GM18909 (cell line): ENCODE results near the gene FBXO47.
"Not testable (repeated sequence)": the region's sequence is repeated elsewhere in the genome, so short reads cannot be mapped to it uniquely, and the experiment has no call there.

ENCODE experiments used
- ATAC-seq: cut with Tn5 transposase; IDR thresholded peaks from one replicate; pipeline ENCODE4 v1.9.1; 2021; ENCODE audit warnings: mild to moderate bottlenecking; ENCODE audit not compliant: unreplicated experiment, poor library complexity

The FBXO47 gene

GRCh38 chr17:38925263-38925995 is 41.8 kb downstream of the FBXO47 start, which contains the start of gene LASP1NB:
Gene LASP1NB, plus strand, starts transcription at chr17:38925614.
- no peak for ATAC-seq

DNA sequence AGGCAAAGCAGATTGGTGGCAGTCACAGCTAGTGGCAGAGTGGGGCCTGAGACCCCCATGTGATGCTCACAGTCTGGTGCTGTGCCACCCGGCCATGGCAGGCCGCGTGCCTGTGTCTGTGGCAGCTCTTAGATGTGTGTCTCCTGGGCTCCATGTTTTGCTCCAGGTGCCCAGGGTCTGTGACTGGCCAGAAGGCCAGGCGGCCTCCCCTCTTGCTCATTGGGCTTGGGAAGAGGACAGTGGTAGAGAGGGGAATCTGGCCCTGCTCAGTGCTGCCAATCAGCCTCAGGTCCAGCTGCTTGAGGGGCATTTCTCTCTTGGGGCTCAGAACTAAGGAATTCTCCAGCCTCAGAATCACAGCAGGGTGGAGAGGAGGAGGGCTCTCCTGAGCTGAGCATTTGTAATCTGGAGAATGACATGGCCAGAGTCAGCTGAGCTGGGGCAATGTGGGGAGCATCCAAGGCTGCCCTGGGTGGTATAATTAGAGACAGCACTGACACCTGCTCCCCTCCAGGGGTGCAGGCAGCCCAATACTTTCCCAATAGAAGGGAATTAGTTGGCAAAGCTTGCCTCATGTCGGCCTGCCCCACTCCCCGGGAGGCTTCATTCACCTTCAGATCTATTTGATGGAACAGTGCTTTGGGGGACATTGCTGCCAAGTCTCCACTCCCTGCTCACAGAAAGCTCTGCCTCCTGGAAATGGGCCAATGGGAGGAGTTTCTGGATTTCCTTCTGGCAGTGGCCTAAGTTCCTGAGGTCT is 44.5 kb downstream of the FBXO47 start:
- ATAC-seq, result no peak

GRCh38 chr17:38921756-38922411 is 45.3 kb downstream of the FBXO47 start:
- no peak for ATAC-seq

- ATAC-seq, result no peak
Measured at GRCh38 chr17:38920374-38921291, 46.6 kb downstream of the FBXO47 start.

DNA sequence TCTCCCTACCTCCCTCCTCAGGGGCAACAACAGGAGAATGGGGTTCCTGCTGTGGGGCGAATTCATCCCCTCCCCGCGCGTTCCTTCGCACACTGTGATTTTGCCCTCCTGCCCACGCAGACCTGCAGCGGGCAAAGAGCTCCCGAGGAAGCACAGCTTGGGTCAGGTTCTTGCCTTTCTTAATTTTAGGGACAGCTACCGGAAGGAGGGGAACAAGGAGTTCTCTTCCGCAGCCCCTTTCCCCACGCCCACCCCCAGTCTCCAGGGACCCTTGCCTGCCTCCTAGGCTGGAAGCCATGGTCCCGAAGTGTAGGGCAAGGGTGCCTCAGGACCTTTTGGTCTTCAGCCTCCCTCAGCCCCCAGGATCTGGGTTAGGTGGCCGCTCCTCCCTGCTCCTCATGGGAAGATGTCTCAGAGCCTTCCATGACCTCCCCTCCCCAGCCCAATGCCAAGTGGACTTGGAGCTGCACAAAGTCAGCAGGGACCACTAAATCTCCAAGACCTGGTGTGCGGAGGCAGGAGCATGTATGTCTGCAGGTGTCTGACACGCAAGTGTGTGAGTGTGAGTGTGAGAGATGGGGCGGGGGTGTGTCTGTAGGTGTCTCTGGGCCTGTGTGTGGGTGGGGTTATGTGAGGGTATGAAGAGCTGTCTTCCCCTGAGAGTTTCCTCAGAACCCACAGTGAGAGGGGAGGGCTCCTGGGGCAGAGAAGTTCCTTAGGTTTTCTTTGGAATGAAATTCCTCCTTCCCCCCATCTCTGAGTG is 47.7 kb downstream of the FBXO47 start:
- no peak for ATAC-seq

- ATAC-seq, result no peak
Measured at GRCh38 chr17:38918916-38919315, 48.3 kb downstream of the FBXO47 start.

DNA sequence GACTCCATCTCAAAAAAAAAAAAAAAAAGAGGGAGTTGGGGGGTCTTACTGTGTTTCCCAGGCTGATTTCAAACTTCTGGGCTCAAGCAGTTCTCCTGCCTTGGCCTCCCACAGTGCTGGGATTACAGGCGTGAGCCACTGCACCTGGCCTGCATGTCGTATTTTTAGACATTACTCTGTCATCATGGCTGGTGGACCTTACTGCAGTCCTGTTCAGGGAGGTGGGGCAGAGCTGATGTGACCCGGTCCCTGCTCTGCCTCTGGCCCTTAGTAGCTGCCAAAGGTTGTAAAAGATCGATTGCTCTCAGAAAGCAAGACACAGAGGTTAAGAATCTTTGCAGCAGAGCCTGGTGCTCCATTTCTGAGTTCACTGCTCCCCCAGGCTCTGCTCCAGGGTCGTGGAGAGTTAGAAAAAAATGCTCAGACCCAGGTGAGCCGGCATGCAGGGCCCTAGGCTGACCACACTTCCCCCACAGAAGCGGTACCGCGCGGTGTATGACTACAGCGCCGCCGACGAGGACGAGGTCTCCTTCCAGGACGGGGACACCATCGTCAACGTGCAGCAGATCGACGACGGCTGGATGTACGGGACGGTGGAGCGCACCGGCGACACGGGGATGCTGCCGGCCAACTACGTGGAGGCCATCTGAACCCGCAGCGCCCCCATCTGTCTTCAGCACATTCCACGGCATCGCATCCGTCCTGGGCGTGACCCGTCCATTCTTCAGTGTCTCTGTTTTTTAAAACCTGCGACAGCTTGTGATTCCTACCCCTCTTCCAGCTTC is 48.9 kb downstream of the FBXO47 start:
- ATAC-seq, result no peak

DNA sequence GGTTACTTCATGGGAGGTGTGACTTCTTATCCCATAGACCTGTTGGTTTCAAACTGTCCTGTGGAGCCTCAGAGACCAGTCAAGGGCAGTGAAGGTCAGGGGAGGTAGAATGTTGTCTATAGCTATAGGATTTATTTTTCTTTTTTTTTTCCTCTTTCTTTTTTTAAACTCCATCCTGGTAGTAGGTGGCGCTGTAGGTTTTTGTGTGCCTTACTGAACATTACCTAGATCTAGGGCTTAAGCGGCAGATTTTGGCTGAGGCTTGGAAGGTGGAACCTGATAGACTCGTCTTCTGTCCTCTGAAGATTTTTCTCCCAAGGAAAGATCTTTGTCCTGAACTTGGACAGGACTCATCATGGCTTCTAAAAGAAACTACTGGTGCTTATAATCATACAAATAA is 49.9 kb downstream of the FBXO47 start:
- ATAC-seq, result no peak

DNA sequence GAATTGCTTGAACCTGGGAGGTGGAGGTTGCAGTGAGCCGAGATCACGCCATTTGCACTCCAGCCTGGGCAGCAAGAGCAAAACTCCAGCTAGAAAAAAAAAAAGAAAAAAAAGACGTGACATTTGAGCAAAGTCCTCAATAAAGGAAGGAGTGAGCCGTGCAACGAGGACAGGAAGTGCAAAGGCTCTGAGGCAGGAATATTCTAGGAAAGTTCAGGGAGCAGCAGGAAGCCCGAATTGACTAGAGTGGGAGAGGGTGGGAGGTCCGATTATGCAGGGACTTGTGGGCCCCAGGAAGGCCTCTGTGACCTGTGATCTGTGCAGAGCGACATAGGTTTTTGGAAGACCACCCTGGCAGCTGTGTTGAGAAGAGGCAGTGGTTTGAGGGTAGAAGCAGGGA is 50.4 kb downstream of the FBXO47 start:
- ATAC-seq, result no peak

GRCh38 chr17:38915639-38915995 is 51.6 kb downstream of the FBXO47 start:
- no peak for ATAC-seq

GRCh38 chr17:38914741-38915638 is 52.2 kb downstream of the FBXO47 start:
- ATAC-seq, result no peak

DNA sequence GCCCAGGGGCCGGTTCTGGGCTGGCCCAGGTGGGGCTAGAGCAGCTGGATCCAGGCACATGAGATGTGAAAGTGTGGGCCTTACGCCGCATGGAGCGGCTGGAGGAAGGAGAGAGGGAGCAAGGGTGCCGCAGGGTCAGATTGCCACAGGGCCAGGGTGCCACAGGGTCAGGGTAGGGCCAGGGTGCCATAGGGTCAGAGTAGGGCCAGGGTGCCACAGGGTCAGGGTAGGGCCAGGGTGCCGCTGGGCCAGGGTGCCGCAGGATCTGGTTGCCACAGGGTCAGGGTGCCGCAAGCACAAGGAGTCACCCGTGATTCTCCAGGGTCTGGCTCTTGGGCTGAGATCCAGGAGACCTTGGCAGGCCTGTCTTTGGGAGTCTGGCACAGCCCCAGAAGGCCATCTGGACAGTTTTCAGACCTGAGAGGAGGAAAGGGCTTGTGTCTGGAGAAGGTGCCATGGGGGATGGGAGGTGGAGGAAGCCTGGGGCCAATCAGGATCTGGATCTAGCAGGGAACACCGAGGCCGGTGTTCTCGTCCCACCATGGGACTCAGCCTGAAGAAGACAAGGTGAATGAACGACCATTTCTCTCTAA is 54.9 kb downstream of the FBXO47 start:
- no peak for ATAC-seq

- not testable (repeated sequence) for ATAC-seq
Measured at GRCh38 chr17:38911731-38912081, 55.5 kb downstream of the FBXO47 start.

- no peak for ATAC-seq
Measured at GRCh38 chr17:38911081-38911730, 56.0 kb downstream of the FBXO47 start.

- ATAC-seq, result no peak
Measured at GRCh38 chr17:38910325-38910724, 56.9 kb downstream of the FBXO47 start.

- no peak for ATAC-seq
Measured at GRCh38 chr17:38908676-38909181, 58.5 kb downstream of the FBXO47 start.
